Activated CD4-positive, alpha-beta T cell treated with anti-CD3 and anti-CD28 coated beads, Interleukin-2, amount 50 U/mL, for 1 hour (primary cell): ENCODE results near the gene NT5C.
A peak's percentile ranks its signal among the peaks of the same experiment; 100 is the strongest.

Source experiments
- DNase-seq: peaks from one replicate; pipeline ENCODE4 v3.0.0-alpha.2; 2020

Gene NT5C

GRCh38 chr17:75114552-75115314, 16.8 kb downstream of the NT5C start:
- DNase-seq: no peak

DNA sequence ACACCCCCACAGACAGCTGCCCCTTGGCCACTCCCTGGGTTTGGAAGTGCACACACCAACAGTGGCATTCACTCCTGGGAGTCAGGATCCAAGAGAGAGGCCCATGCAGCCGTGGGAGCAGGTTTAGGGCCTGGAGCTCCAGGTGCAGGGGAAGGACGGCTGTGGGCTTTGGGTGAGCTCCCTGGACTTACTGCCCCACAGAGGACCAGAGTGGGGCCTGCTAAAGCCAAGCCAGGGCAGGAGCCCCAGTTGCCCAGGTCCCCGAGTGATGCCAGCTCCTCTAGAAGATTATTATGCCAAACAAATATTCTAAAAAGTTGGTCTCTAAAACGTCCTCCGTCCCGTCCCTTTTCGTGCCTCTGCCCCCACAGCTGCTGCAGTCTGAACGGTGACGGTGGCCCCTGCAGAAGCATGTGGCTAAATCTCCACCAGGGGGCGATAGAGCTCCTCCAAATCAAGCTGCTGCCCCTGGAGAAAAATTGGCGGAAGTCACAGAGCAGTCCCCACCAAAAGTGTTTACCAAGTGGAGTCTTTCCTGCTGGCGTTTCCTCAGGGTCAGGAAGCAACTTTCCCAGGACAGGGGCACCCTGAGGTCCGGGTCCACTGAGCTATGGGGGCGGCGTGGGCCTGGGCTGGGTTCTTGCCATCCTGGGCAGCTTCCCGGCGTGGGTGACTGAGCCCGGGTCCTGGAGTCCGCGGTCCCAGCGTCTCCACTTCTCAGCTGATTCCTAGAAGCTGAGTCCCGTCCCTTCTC, 17.6 kb downstream of the NT5C start:
- peak; percentile 90 for DNase-seq

DNA sequence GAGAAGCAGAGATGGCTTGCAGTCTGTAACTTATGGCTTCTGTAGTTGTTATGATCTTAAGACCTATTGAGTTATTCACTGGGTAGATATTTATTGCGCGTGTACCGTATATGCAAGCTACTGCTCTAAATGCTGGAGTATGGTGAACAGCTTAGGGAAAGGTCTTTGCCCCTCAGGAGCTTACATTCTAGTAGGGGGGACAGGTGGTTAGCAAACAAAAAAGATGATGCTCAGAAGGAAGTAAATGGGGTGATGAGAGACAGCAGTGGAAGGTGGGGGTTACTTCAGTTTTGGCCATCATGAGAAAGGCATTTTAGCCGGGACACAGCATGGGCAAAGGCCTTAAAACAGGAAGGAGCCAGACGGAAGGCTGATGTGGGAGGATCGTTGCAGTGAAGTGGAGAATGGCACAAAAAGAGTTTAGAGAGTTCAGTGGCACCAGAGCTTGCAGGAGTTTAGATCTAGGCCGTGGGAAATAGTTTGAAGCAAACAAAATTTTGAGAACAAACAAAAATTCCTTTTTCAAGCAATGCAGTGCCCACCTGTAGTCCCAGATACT, 19.7 kb downstream of the NT5C start:
- no peak for DNase-seq

DNA sequence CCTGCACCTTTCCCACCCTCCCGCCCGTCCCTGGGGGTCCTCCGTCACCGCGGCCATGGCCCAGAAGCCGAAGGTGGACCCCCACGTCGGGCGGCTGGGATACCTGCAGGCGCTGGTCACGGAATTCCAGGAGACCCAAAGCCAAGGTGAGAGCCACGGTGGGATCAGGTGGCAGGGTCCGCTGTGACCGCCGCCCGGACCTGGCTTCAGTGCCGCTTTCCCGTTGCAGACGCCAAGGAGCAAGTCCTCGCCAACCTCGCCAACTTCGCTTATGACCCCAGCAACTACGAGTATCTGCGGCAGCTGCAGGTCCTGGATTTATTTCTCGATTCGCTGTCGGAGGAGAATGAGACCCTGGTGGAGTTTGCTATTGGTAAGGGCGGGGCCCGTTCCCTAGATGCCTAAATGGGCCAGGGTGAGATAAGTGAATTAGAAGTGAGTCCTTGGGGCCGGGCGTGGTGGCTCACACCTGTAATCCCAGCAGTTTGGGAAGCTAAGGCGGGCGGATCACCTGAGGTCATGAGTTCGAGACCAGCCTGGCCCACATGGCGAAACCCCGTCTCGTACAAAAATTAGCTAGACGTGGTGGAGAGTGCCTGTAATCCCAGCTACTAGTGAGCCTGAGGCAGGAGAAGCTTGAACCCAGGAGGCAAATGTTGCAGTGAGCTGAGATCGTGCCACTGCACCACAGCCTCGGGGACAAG, 21.2 kb downstream of the NT5C start:
- no peak for DNase-seq

DNA sequence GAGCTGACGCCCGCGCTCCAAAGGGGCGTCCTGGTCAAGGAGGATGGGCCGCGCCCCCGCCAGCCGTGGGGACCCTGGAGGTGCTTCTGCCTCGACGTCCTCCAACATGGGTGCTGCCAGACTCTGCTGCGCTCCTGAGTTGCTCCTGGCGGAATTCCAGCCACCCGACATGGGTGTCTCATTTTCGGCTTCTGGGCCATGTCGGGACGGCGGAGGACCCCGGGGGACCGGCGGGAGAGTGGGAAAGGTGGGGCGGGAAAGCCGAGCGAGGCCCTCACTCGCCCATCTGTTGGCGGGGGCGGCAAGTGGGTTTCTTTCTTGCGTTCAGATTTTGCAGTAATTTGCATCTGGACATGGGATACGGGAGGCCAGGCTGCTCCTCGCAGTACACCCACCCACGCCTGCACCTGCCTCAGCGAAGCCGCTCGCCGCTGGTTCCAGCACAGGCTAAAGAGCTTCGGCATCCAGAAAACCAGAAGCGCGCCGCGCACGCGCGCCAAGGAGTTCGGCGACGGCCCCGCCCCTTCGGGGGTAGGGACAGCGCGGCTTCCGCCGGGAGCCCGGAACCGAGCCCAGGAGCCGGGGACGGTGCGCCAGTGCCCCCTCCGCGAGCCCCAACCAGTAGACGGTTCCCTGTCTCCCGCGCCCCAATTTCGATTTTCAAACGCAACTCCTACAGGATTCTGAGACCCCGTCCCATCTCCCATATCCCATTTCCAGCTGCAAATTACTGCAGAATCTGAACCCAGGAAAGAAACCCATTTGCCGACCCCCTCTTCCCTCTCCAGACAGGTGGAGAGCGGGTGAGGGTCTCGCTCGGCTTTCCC, 21.9 kb downstream of the NT5C start, which contains the start of gene ARMC7:
Gene ARMC7, plus strand, starts transcription at position 563 of the 827 bp plus-strand sequence. CDS start 320 bp downstream, outside the sequence.
- DNase-seq: peak; percentile 90

- DNase-seq: peak; percentile 8
Measured at GRCh38 chr17:75109046-75109406, 22.5 kb downstream of the NT5C start.

GRCh38 chr17:75108193-75108592, 23.3 kb downstream of the NT5C start:
- DNase-seq: no peak

- DNase-seq: peak; percentile 26
Measured at GRCh38 chr17:75105126-75106080, 26.1 kb downstream of the NT5C start.

DNA sequence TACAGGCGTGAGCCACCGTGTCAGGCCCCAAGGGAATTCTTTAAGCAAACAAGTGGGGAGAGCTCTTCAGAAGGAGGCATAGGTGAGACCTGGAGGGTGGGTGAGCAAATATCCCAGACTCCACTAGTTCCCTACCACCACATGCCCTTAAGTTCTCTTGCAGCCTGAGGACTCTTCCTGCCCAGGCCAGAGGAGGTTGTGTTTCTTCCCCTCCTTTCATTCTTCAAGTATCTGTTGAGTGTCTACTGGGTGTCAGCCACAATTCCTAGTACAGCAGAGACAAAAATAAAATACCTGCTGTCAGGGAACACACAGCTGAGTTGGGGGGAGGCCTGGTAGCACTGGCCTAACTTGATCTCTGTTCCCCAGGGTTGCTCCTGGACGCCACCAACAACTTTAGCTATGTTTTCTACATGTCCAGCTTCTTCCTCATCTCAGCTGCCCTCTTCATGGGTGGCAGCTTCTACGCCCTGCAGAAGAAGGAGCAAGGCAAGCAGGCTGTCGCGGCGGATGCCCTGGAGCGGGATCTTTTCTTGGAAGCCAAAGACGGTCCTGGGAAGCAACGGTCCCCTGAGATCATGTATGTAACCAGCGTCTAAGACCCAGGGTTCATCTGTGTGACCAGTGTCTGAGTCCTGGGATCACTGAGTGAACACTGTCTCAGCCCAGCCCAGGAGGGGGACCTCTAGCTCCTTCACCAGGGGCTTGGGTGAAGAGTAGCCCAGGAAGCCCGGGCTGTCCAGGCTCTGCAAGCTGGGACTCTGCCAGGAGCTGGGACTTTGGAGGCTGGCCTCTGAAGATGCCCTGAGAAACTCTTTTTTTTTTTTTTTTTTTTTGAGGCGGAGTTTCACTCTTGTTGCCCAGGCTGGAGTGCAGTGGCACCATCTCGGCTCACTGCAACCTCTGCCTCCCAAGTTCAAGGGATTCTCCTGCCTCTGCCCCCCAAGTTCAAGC, 27.7 kb downstream of the NT5C start:
- DNase-seq: no peak

GRCh38 chr17:75102385-75102821, 29.1 kb downstream of the NT5C start:
- DNase-seq: no peak

DNA sequence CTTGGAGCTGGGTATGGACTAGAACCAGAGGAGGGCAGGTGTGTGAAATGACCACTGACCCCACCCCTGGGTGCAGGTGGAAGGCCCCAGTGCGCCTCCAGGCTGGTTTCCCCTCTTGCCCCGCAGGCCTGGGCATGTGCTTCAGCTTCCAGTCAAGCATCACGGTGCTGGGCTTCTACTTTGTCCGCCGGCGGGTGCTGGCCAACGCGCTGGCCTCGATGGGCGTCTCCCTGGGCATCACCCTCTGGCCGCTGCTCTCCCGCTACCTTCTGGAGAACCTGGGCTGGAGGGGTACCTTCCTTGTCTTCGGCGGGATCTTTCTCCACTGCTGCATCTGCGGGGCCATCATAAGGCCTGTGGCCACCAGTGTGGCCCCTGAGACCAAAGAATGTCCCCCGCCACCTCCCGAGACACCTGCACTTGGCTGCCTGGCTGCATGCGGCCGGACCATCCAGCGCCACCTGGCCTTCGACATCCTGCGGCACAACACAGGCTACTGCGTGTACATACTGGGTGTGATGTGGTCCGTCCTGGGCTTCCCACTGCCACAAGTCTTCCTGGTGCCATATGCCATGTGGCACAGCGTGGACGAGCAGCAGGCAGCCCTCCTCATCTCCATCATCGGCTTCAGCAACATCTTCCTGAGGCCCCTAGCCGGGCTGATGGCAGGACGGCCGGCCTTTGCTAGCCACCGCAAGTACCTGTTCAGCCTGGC, 31.5 kb downstream of the NT5C start:
- no peak for DNase-seq

DNA sequence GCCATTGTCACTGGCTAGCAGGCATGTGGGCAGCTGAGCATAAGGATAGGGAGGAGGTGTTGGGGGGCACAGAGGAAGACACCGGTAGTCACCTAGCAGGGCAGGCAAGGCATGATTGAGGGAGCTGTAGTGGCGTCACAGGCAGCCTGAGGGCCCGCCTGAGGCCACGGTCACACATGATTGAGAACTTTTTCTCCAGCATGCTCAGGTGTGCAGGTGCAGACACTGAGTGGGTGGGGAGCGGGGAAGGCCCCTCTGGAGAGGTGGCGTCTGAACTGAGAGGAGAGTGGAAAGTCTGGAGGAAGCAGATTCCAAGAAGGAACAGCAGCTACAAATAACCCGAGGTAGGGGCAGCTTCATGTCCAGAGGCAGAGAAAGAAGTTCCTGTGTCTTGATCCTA, 32.7 kb downstream of the NT5C start:
- no peak for DNase-seq

DNA sequence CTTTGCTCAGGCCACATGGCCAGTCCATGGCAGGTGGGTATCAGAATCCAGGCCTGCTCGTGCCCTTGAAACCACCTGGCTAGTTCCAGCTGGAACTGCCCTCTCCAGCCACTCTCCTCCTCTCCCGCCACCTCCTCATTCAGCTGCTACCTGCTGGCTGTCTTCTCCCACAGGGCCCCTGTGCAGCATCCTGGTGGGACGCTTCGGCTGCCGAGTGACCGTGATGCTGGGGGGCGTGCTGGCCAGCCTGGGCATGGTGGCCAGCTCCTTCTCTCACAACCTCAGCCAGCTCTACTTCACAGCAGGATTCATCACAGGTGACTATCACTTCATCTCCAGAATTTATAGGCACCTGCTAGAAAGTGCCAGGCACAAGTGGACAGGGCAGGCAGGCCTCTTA, 33.7 kb downstream of the NT5C start:
- DNase-seq: no peak

DNA sequence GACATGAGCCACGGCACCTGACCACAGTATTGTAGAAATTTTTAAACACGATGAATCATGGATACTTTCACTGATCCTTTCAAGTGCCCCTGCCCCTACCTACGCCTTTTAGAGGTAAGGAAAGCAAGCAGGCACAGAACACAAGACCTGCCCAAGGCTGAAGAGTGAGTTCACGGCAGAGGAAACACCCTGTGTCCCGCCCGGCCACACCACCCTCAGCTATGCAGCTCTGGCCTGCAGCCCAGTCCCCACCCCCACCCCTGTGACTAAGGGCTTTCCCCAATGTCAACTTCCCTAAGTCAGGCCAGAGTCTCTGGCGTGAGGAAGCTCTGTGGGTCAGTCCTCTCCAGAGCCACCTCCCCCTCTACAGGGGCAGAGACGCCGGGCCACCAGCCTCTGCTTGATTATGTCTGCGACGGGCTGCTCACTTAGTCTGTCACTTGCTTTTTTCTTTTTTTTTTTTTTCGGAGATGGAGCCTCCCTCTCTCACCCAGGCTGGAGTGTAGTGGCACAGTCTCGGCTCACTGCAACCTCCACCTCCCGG, 35.4 kb downstream of the NT5C start:
- DNase-seq: no peak

DNA sequence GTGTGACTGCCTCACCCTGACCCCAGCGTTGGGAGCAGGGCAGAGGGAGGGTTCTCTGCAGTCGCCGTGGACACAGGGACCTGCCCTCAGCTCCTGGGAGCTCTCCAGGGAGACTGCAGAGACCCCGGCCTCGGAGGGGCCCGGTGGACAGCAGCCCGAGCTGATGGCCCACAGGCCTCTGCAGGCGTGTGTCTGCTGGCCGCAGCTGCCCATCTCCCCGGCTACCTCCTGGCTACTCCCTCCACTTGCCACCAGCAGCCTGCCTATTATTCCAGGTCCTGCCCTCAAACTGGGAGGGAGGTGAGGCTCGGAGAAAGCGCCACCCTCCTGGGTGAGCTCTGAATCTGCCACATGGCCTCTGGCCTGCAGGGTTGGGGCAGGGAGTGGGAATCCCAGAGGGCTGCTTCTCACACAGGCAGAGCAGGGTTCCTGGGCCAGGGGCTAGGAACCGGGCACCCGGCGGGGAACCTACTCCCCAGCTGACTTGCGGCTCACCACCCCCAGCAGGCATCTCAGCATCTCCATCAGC, 36.6 kb downstream of the NT5C start:
- DNase-seq: no peak

GRCh38 chr17:75093548-75094158, 37.9 kb downstream of the NT5C start:
- DNase-seq: no peak

DNA sequence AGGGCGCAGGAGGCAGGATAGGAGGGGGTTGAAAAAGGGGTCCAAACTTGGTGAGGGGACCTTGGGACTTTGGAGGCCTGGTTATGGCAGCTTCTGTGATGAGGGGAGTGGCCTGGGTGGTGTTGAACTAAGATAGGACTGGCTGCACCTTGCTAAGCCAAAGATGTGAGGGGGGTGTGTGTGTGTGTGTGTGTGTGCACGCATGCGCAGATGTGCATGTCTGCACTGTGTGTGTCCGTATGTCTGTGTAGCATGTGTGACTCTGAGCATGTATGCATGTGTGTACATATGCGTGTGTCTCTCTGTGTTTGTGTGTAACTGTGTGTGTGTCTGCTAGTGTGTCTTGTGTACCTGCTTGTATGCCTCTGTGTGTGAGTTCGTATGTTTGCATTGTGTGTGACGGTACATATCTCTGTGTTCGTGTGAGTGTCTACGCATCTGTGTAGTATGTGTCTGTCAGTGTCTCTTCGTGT, 39.7 kb downstream of the NT5C start:
- no peak for DNase-seq
